MG63 (cell line): ENCODE data around the gene MTARC1. TPM values are rescaled to one million over a fixed set of nuclear protein-coding genes. Genes with fewer than 3 reads are reported as not detected.
A peak's percentile ranks its signal among the peaks of the same experiment; 100 is the strongest.

ENCODE experiments used
- DNase-seq: peaks from one replicate; pipeline ENCODE4 v3.0.0-alpha.2; 2020
- H3K27me3 ChIP-seq: fragments of 250-450 bp; sonication (Bioruptor Pico); 2 replicates; pipeline ENCODE4 v1.5.1; 2020; ENCODE audit warnings: mild to moderate bottlenecking, moderate library complexity
- H3K36me3 ChIP-seq: fragments of 250-450 bp; sonication (Bioruptor Pico); 2 replicates; pipeline ENCODE4 v1.5.1; 2020; ENCODE audit warnings: mild to moderate bottlenecking, moderate library complexity
- H3K4me3 ChIP-seq: fragments of 250-450 bp; sonication (Bioruptor Pico); 2 replicates; pipeline ENCODE4 v1.5.1; 2020; ENCODE audit warnings: mild to moderate bottlenecking, moderate library complexity
- H3K9me3 ChIP-seq: fragments of 250-450 bp; sonication (Bioruptor Pico); 2 replicates; pipeline ENCODE4 v1.5.1; 2020; ENCODE audit warnings: mild to moderate bottlenecking, moderate library complexity
- total RNA-seq: library from RNA; depleted of rRNA; stranded (reverse); fragments of >200 nt; shearing (Covaris generic); gene quantifications from 2 replicates; pipeline ENCODE4 v1.2.3, GENCODE V29; 2014; ENCODE audit warnings: low replicate concordance

Gene MTARC1
- total RNA-seq, 1 experiment from 2014 or later = 0.26 TPM

DNA sequence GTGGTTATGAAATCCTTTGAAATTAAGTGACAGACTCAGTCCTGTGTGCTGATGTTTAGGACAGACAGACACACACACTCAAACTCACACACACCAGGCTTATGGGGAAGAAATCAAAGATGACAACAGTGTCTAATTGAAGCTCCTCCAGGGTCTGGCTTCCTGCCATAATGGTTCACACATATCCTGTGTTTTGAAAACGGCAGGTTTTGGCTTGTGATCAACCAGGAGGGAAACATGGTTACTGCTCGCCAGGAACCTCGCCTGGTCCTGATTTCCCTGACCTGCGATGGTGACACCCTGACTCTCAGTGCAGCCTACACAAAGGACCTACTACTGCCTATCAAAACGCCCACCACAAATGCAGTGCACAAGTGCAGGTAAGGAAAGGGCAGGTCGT lies 4.6 kb downstream of the MTARC1 start:
- Histone ChIP-seq H3K36me3 (no peaks in the 10 kb centered on the region), H3K27me3 (no peaks in the 10 kb centered on the region), H3K9me3 (no peaks in the 10 kb centered on the region), H3K4me3 (no peak overlapping the region)
- no peak for DNase-seq

DNA sequence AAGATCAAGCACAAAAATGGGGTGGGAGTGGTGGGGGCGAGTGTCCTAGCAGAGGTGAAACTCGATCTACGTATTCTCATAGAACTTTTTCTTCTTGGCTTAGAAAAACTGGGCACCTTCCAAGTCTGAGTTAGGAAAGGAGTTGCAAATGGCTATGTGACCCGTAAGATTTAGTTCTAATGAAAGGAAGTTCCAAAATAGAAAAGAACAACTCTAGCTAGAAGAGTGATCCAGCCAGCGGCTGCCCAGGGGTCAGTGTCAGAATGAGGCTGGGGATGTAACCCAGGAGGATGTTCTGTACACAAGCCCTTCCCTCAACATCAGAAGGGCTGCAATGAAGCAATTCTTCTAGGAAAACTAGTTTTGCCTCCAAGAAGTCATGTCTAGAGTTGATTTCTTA lies 5.2 kb downstream of the MTARC1 start:
- Histone ChIP-seq H3K36me3 (no peaks in the 10 kb centered on the region), H3K4me3 (no peak overlapping the region), H3K9me3 (no peaks in the 10 kb centered on the region), H3K27me3 (no peaks in the 10 kb centered on the region)
- DNase-seq = no peak

DNA sequence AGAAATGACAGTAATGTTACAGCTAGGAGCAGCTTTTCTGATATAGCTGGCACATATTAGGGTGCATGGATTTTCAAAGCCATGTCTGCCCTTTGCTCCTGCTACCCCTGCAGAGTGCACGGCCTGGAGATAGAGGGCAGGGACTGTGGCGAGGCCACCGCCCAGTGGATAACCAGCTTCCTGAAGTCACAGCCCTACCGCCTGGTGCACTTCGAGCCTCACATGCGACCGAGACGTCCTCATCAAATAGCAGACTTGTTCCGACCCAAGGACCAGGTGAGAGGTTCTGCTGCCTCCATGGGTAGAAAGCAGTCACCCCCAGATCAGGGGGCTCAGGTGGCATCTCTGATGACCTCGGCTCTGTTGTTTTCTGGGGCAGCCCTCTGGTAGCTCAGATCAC lies 9.8 kb downstream of the MTARC1 start:
- DNase-seq = no peak
- no peaks in the 10 kb centered on the region for H3K9me3 ChIP-seq
- no peaks in the 10 kb centered on the region for H3K36me3 ChIP-seq
- H3K27me3 ChIP-seq = no peaks in the 10 kb centered on the region
- H3K4me3 ChIP-seq = no peak overlapping the region

DNA sequence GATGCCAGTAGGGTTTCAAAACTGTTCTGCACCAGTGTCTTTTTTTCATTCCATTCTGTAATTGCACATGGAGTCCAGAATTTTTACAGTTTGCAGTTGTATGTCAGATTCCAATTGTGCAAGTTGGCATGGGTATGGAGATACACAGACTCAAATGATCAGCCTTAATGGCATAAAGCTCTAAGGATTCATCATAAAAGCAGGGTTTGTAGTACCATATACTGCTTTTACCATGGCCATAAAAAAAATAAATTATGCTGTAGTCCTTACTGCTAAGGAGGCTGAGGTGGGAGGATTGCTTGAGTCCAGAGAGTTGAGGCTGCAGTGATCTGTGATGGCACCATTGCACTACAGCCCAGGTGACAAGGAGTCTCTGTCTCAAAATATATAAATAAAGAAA lies 10.3 kb downstream of the MTARC1 start:
- Histone ChIP-seq H3K27me3 (no peaks in the 10 kb centered on the region), H3K36me3 (no peaks in the 10 kb centered on the region), H3K4me3 (no peak overlapping the region), H3K9me3 (no peaks in the 10 kb centered on the region)
- DNase-seq = no peak

- no peaks in the 10 kb centered on the region for H3K36me3 ChIP-seq
- no peaks in the 10 kb centered on the region for H3K27me3 ChIP-seq
- H3K4me3 ChIP-seq = no peak overlapping the region
- DNase-seq = no peak
- no peaks in the 10 kb centered on the region for H3K9me3 ChIP-seq
These were observed 10.8 kb downstream of the MTARC1 start for GRCh38 chr1:220797553-220797952.

DNA sequence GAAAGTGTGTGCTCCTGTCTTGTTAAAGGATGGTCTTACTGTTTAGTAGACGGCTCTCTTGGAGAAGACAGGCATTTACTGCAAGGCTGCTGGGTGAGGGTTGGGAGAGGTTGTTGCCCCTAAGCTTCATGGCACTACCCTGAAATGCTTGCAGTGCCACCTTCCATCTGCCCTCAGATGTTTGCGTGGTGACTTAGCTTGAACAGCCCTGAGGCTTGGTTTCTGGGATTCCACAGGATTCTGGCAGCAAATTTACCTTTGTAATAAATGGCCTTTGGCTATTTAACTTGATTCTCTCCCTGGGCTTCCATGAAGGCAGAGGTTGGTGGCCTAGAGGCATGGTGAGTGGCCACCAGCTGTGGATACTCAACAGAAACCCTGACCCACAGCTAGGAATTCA lies 11.6 kb downstream of the MTARC1 start:
- no peaks in the 10 kb centered on the region for H3K9me3 ChIP-seq
- no peak overlapping the region for H3K4me3 ChIP-seq
- no peaks in the 10 kb centered on the region for H3K36me3 ChIP-seq
- DNase-seq = no peak
- no peaks in the 10 kb centered on the region for H3K27me3 ChIP-seq

GRCh38 chr1:220800262-220800661 lies 13.5 kb downstream of the MTARC1 start:
- H3K27me3 ChIP-seq = no peaks in the 10 kb centered on the region
- DNase-seq = no peak
- no peak overlapping the region for H3K4me3 ChIP-seq
- H3K36me3 ChIP-seq = no peaks in the 10 kb centered on the region
- H3K9me3 ChIP-seq = no peaks in the 10 kb centered on the region

GRCh38 chr1:220803401-220804201 lies 16.9 kb downstream of the MTARC1 start:
- Histone ChIP-seq H3K27me3 (no peaks in the 10 kb centered on the region), H3K9me3 (no peaks in the 10 kb centered on the region), H3K36me3 (no peaks in the 10 kb centered on the region), H3K4me3 (no peak overlapping the region)
- DNase-seq = no peak

GRCh38 chr1:220804202-220804586 lies 17.5 kb downstream of the MTARC1 start:
- Histone ChIP-seq H3K4me3 (no peak overlapping the region), H3K9me3 (no peaks in the 10 kb centered on the region), H3K27me3 (no peaks in the 10 kb centered on the region), H3K36me3 (no peaks in the 10 kb centered on the region)
- peak; percentile 63 for DNase-seq

DNA sequence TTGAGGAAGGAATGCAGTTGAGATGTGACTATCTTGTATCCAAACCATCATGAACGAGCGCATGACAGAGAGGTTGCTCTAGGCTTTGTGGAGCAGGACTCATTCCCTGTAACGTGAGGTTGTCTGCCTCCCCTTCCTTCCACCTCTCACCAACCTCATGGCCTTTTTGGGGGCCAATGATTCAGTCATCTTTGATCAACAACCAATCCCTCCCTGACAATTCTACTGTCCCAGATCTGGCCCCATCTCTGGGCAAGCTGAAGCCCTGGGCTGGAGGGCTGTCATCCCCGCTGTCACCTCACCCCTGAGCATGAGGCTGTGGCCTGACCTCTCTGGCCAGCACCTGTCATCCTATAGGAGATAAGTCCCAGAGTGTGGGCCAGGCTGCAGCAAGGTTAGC lies 19.7 kb downstream of the MTARC1 start:
- Histone ChIP-seq H3K4me3 (no peak overlapping the region), H3K27me3 (no peaks in the 10 kb centered on the region), H3K36me3 (no peaks in the 10 kb centered on the region), H3K9me3 (no peaks in the 10 kb centered on the region)
- DNase-seq = no peak

DNA sequence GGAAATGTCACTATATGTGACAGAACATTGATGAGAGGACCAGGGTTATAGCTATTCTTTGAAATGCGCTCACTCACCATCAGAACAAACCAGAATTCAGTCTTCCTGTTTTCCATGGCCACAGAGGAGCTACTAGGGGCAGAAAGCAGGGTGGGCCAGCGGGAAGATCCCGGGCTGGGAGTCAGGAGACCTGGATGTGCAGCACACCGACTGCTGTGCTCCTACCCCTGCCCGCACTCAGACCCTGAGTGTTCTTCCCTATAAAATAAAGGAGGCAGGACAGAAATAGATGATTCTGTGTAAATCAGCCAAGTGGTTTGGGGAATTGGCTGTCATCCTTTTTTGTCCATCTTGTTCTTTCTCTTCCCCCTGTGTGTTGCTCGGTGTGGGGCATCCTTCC lies 21.0 kb downstream of the MTARC1 start:
- DNase-seq = no peak
- no peaks in the 10 kb centered on the region for H3K27me3 ChIP-seq
- no peak overlapping the region for H3K4me3 ChIP-seq
- H3K36me3 ChIP-seq = no peaks in the 10 kb centered on the region
- no peaks in the 10 kb centered on the region for H3K9me3 ChIP-seq

DNA sequence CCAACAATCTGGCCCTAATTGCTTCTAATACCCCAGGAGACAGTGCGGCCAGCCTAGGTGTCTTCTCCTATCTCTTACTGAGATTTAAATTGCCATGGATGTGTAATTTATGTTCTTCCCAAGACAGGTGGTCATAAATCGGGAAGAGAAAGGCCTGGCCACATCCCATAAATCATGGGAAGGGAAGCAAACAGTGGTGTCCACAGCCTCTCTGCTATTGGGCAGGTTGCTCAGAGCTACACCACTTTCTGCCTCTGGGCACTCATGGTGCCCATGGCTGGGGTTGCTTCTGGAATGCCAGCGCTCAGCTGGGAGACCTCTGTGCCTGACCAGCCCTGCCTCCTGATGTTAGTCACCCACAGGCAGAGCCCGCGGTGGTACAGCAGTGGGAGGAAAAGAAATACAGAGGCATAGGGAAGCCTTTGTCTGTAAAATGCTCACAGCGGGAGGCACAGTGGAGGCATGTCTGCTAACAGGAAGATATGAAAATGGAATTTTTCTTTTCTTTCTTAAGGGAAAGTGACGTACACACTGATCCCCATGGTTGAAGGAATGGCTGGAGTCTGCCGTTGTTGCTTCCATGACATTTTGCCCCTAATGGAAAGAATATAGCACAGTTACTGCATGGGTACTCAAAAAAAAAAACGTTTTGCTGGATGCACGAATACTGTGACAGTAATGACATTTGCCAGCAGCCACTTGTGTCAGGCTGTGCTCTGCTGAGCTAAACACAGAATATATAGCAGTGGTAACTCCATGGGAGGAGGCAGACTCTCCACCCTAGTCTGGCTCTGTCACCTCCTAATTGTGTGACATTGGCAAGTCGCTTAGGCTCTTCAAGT lies 21.9 kb downstream of the MTARC1 start:
- no peaks in the 10 kb centered on the region for H3K27me3 ChIP-seq
- no peaks in the 10 kb centered on the region for H3K9me3 ChIP-seq
- no peaks in the 10 kb centered on the region for H3K36me3 ChIP-seq
- no peak overlapping the region for H3K4me3 ChIP-seq
- no peak for DNase-seq

- Histone ChIP-seq H3K9me3 (no peaks in the 10 kb centered on the region), H3K36me3 (no peaks in the 10 kb centered on the region), H3K4me3 (no peak overlapping the region), H3K27me3 (no peaks in the 10 kb centered on the region)
- DNase-seq = no peak
These were observed 22.5 kb downstream of the MTARC1 start for GRCh38 chr1:220809187-220809550.

DNA sequence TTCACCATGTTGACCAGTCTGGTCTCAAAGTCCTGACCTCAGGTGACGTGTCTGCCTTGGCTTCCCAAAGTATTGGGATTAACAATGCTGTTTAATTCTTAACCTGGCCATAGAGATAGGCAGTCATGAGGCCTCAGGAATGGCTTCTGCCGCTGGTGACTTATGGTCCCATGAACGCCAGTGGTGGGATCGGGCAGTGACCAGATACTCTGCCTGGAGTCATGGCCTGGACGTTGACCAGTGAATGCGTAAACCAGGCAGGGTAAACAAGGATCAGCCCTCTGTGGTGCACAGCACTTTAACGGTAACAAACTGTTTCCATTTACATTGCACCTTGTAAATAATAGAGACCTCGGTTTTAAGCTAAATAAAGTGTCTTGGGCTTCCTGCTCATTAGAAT lies 23.0 kb downstream of the MTARC1 start:
- Histone ChIP-seq H3K36me3 (no peaks in the 10 kb centered on the region), H3K9me3 (no peaks in the 10 kb centered on the region), H3K4me3 (no peak overlapping the region), H3K27me3 (no peaks in the 10 kb centered on the region)
- no peak for DNase-seq

DNA sequence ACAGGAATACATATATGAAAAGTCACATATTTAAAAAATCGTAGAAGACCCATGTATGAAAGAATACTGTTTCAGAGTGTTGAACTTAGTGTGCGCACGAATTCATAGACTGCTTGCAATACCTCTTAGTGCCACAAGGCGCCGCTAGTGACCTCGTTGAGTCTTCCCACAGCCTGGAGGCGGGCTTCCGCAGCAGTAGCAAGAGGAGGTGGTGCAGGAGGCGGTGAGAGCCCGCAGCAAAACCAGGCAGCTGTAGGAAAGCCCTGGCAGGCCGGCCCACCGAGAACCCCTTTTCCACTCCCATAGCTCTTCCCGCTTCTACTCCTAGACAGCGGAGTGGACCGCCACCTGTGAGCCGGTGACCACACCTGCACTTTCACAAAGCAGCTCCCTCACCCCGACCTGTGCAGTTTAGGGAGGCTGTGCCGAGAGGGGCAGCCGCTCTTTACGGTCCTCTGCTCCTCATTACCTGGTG lies 23.5 kb downstream of the MTARC1 start:
- Histone ChIP-seq H3K4me3 (no peak overlapping the region), H3K9me3 (no peaks in the 10 kb centered on the region), H3K27me3 (no peaks in the 10 kb centered on the region), H3K36me3 (no peaks in the 10 kb centered on the region)
- DNase-seq = peak; percentile 67

DNA sequence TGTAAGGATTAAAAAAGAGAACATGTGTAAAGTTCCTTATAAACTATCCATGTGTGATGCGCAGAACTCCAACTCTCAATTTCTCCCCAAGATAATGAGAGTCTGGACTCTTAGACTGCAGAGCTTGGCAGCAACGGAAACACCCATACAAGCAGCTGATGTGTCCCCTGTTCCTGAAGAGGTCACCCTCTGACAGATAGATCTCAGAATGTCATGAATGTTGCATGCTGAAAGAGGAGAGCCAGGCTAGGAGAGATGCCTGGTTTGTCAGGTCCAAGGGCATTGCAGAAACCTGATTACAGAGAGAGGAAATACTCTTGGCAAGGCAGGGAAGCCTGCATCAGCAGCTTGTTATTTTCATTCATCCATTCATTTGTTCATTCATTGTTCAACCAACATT lies 24.2 kb downstream of the MTARC1 start:
- no peak overlapping the region for H3K4me3 ChIP-seq
- H3K36me3 ChIP-seq = no peaks in the 10 kb centered on the region
- H3K27me3 ChIP-seq = no peaks in the 10 kb centered on the region
- H3K9me3 ChIP-seq = no peaks in the 10 kb centered on the region
- DNase-seq = no peak

GRCh38 chr1:220811695-220812094 lies 25.0 kb downstream of the MTARC1 start:
- H3K9me3 ChIP-seq = no peaks in the 10 kb centered on the region
- H3K27me3 ChIP-seq = no peaks in the 10 kb centered on the region
- H3K4me3 ChIP-seq = no peak overlapping the region
- no peak for DNase-seq
- H3K36me3 ChIP-seq = no peaks in the 10 kb centered on the region

GRCh38 chr1:220812308-220812707 lies 25.6 kb downstream of the MTARC1 start:
- Histone ChIP-seq H3K4me3 (no peak overlapping the region), H3K27me3 (no peaks in the 10 kb centered on the region), H3K9me3 (no peaks in the 10 kb centered on the region), H3K36me3 (no peaks in the 10 kb centered on the region)
- DNase-seq = no peak
